Activated T-cell treated with anti-CD3 and anti-CD28 coated beads, Interleukin-2, amount 50 U/mL, for 48 hours (primary cell): ENCODE data around the gene APBB2.
"Not testable (repeated sequence)": the region's sequence is repeated elsewhere in the genome, so short reads cannot be mapped to it uniquely, and the experiment has no call there.

Source experiments
- DNase-seq, 2 experiments: peaks; one replicate each; pipeline ENCODE4 v3.0.0-alpha.2; 2020

APBB2 gene

DNA sequence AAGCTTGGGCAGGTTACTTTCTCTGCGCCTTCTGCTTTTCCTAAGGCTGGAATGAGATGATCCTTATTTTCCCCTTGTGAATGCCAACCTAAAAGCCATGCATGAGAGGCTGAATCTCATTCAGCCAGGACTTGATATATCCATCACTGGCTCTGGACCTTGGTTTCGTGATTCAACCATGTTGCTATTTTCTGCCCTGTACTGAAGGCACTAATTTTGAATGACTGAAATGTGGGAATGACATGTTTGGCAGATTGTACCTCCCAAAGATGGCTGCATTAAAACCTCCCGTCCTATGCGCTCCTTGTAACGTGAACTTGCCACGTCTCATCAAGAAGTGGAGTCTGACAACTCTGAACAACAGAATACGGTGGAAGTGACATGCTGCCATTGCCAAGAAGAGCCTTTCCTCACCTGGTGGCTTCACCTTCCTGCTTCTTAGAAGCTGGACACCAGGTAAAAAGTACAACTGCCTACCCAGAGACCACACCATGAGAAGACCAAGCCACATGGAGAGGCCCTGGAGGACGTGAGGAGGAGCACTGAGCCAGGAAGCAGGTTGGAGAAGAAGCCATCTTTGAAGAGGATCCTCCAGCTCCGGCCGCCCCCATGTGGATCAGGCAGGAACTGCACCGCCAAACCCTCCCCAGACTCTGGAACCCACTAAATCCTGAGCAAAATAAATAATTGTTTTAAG is 290.1 kb downstream of the APBB2 start:
- DNase-seq: peak; percentile 90

DNA sequence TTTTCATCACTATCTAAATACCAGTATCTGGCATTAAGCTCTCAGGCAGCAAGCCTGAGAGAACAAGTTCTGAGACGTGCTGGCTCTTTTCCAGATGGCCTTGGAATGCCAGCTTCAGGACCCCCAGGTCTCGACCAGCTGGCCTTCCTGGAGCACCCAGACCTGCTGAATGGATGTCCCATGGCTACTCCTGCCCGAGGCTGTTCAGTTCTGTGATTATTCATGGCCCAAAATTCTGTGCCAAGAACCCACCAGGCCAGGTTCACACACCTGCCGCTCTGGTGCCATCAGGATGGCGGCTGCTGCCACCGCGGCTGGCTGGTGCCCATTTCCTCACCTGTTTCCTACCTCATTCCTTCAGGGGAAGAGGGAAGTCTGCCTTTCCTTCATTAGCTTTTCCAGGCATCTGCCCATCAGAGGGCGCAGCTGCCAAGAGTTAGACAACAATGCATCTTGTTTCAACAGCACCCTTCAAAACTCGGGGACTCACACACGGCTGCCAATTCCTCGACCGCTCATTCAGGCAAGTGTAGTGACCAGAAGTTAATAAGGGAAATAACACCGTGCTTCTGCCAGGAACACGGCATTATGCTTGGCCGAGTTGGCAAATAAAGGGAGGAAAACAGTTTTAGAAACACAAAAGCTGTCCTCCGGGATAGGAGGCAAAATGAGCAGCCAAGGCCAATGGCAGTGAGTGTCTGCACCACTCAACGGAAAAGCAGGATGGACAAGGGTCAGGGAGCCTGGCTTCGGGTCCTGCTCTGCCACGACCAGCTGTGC is 290.8 kb downstream of the APBB2 start:
- no peak for DNase-seq

DNA sequence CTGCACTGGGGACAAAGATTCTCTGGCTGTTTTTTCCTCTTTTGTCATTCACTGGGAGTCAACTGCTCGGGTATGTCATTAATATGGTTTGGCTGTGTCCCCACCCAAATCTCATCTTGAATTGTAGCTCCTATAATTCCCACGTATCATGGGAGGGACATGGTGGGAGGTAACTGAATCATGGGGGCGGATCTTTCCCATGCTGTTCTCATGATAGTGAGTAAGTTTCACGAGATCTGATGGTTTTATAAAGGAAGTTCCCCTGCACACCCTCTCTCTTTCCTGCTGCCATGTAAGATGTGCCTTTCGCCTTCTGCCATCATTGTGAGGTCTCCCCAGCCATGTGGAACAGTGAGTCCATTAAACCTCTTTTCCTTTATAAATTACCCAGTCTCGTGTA is 294.4 kb downstream of the APBB2 start:
- DNase-seq: not testable (repeated sequence)

DNA sequence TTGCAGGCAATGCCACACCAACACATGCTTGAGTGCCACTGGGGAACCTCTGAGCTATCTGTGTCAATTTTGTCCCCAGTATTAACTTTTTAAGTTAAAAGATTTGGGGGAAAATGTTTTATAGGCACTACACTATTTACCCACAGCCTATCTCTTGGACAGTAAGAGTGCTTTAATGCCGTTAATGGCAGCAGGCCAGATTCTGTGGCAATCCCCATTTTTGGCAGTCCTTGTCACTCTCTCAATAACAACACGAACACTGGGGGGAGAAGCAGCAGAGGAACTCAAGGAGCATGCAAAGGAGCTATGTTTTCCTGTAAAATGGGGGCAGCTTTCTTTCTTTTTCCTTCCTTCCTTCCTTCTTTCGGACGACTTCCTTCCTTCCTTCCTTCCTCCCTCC is 296.0 kb downstream of the APBB2 start:
- DNase-seq: no peak

GRCh38 chr4:40916880-40917279 is 297.5 kb downstream of the APBB2 start:
- peak; percentile 77 for DNase-seq

- DNase-seq: no peak
These were observed 298.2 kb downstream of the APBB2 start for GRCh38 chr4:40916218-40916555.

- peak; percentile 43 to 48 for DNase-seq
These were observed 298.8 kb downstream of the APBB2 start for GRCh38 chr4:40915318-40916217.

- DNase-seq: no peak
These were observed 301.7 kb downstream of the APBB2 start for GRCh38 chr4:40912460-40913184.

- no peak for DNase-seq
These were observed 303.6 kb downstream of the APBB2 start for GRCh38 chr4:40910706-40911105.

- peak; percentile 67 to 69 for DNase-seq
These were observed 304.9 kb downstream of the APBB2 start for GRCh38 chr4:40909363-40909876.

- DNase-seq: peak; percentile 84 to 86
These were observed 305.5 kb downstream of the APBB2 start for GRCh38 chr4:40908702-40909362.

GRCh38 chr4:40908297-40908696 is 306.0 kb downstream of the APBB2 start:
- peak in 1 of 2 experiments; percentile 20 for DNase-seq

GRCh38 chr4:40905414-40905813 is 308.9 kb downstream of the APBB2 start:
- DNase-seq: no peak

DNA sequence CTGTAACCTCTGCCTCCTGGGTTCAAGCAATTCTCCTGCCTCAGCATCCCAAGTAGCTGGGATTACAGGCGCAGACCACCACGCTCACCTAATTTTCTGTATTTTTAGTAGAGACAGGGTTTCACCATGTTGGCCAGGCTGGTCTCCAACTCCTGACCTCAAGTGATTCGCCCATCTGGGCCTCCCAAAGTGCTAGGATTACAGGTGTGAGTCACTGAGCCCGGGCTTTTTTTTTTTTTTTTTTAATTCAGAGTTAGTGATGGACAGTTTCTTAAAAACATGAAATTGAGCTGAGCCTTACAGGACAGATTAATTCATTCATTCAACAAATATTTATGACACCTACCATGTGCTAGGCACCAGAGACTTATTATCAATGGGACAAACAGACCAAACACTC is 313.8 kb downstream of the APBB2 start:
- DNase-seq: not testable (repeated sequence)

DNA sequence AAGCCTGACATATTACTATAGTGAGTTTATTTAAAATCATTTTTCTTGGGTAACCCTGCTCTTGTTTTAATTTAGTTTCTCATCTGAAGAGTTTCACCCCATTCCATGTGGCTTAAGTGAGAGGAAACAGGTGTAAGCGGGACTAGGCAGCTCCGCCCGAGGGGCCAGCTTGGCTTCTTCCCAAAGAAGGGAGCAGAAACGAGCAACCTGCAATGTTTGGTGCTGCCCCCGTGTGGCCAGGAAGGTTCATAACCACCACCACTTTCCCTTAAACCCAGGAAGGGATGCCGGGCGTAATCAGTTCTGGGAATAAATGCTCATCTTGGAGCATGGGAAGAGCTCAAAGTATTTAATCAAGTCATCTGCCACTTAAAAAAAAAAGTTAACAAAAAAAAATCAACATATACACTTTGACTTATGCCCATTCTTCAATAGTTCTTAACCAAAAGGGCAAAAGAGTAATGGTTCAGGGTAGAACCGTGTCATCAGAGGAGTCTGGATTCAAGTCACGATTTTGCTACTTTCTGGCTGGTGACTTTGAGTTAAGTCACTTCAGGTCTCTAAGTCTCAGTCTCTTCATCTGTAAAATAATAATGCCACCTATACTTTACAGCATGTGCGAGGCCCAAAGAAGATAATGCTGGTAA is 316.7 kb downstream of the APBB2 start:
- DNase-seq: peak; percentile 80 to 81

- DNase-seq: no peak
These were observed 323.6 kb downstream of the APBB2 start for GRCh38 chr4:40890764-40891163.

DNA sequence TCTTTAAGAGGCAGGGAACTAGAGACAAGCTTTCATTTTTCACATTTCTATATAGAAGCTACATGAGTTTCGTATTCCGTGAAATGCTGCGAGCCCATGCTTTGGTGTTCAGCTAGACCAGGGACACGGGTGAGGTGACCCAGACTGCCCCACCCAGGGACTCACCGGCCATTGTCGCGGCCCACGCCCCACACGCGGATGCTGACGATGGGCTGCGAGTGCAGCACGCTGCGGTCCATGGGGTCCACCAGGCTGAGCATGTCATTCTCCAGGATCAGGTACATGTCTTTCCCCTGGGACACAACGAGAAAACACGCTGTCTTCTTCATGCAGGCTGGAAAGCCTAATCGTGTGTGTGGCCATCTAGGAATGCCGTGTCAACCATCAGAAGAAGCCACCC is 324.1 kb downstream of the APBB2 start:
- DNase-seq: no peak

DNA sequence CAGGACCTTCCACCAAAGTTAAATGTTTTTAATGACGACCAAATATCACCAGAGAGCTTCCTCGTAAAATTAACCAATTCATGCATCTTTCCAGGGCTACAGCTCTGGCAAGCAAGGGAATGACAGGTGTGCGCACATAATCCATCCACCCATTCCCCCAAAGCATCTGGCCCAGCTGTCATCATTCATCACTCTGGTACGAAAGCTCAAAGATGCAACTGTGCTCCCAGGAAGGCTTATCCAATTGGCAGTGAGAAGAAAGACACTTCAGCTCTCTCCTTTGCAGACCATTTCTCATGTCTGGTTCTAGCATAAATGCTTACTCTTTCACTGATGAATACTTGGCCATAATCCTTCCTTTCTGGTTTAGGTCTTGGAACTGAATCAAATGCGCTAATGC is 325.4 kb downstream of the APBB2 start:
- no peak for DNase-seq

DNA sequence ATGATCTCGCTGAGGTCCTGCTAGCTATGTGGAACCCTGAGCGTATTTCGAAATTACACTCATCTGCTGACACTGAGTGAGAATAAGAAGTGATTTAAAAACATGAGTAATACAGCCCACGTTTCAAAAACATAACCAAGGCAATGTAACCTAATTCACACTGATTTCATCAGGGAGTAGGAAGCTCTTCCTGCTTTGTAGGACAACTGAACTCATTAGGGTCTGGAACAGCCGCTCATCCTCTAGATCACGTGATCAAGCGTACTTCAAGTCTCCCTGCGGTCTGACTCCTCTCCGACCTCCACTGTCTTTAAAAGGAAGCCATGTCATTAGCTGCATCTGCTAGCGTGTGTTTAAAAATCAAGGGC is 326.6 kb downstream of the APBB2 start:
- DNase-seq: no peak

GRCh38 chr4:40886931-40887763 is 327.2 kb downstream of the APBB2 start:
- DNase-seq: no peak

- DNase-seq: no peak
These were observed 332.5 kb downstream of the APBB2 start for GRCh38 chr4:40881851-40882250.
